ENCODE results near the gene CCDC24.

DNA sequence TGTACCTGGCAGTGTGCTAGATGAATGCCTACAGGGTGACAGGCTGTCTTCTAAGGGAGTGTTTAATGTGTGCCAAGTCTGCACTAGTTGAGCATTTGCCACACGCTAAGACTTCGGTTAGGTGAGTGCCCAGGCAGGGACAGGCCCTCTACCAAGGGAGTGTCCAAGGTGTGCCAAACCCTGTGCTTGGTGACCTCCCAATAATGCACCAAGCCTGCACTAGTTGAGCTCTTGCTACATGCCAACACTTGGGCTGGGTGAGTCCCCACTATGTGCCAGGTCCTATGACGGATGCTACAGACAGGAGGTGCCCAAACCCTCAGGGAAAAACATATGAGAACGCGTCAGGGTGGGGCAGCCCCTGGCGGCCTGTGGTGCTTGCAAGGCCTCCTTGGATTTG is 29.1 kb downstream of the CCDC24 start:
- no peak for TF ChIP-seq POLR2A (IDR thresholded peaks at IDR 0.05)
- TF ChIP-seq, protein P1, sequence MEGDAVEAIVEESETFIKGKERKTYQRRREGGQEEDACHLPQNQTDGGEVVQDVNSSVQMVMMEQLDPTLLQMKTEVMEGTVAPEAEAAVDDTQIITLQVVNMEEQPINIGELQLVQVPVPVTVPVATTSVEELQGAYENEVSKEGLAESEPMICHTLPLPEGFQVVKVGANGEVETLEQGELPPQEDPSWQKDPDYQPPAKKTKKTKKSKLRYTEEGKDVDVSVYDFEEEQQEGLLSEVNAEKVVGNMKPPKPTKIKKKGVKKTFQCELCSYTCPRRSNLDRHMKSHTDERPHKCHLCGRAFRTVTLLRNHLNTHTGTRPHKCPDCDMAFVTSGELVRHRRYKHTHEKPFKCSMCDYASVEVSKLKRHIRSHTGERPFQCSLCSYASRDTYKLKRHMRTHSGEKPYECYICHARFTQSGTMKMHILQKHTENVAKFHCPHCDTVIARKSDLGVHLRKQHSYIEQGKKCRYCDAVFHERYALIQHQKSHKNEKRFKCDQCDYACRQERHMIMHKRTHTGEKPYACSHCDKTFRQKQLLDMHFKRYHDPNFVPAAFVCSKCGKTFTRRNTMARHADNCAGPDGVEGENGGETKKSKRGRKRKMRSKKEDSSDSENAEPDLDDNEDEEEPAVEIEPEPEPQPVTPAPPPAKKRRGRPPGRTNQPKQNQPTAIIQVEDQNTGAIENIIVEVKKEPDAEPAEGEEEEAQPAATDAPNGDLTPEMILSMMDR (IDR thresholded peaks at IDR 0.05) = no peak
